ENCODE measurements around the gene SEMA5A. TPM values are rescaled to one million over a fixed set of nuclear protein-coding genes. Genes with fewer than 3 reads are reported as not detected.

SEMA5A gene
- total and polyA plus RNA-seq, 2 donors (not counting 1 experiment from before 2014, with no cell fraction given), result not detected

GRCh38 chr5:9470410-9470809 lies 75.5 kb downstream of the SEMA5A start:
- H3K9me3 Mint-ChIP-seq (ENCODE audit: insufficient read depth), result peaks cover 3% of the 10 kb centered on the region
- no peak for ATAC-seq (ENCODE audit: low read depth)
- ChIA-PET POLR2A (no interaction called here), CTCF (no interaction called here)
- Histone ChIP-seq H3K9me3 (ENCODE audit: control extremely low read depth in 1 of 3, control insufficient read depth in 2 of 3, insufficient read depth in 1 of 3, low read length in 2 of 3) (peaks cover 0 to 9% (median 0%) of the 10 kb centered on the region in 3 donors), H3K4me2 (replicated peaks; ENCODE audit: low read depth, low read length, poor library complexity, severe bottlenecking) (no peak overlapping the region), H3K27me3 (replicated peaks in 1 of 4; ENCODE audit: control extremely low read depth in 1 of 4, control insufficient read depth in 3 of 4, insufficient read depth in 4 of 4, low read length in 3 of 4) (no peaks in the 10 kb centered on the region), H3K79me2 (ENCODE audit: control insufficient read depth, insufficient read depth, low read length) (no peaks in the 10 kb centered on the region), H4K20me1 (ENCODE audit: control insufficient read depth, insufficient read depth, low read length, poor library complexity, severe bottlenecking) (no peaks in the 10 kb centered on the region), H3K4me1 (ENCODE audit: control insufficient read depth in 2 of 2, insufficient read depth in 2 of 2, low read length in 2 of 2) (no peaks in the 10 kb centered on the region), H2AFZ (ENCODE audit: insufficient read depth, low read depth, low read length, poor library complexity, severe bottlenecking) (no peak overlapping the region), H3K9ac (ENCODE audit: low read length) (no peak overlapping the region), H3K27ac (ENCODE audit: low read length in 2 of 2) (no peak overlapping the region), H3K4me3 (ENCODE audit: control extremely low read depth in 1 of 5, extremely low read depth in 1 of 5, insufficient read depth in 1 of 5, low read depth in 2 of 5, low read length in 4 of 5) (no peak overlapping the region), H3K36me3 (replicated peaks in 1 of 2; ENCODE audit: control extremely low read depth in 1 of 2, control insufficient read depth in 1 of 2, extremely low read depth in 1 of 2, insufficient read depth in 2 of 2, low read length in 1 of 2) (no peaks in the 10 kb centered on the region)
- no peak overlapping the region for H3K27ac Mint-ChIP-seq
- H3K4me1 Mint-ChIP-seq, result no peaks in the 10 kb centered on the region
- TF ChIP-seq CTCF (IDR thresholded peaks at IDR 0.05) (no peak), EZH2 (IDR thresholded peaks at IDR 0.05; ENCODE audit: borderline replicate concordance, insufficient read depth, low read depth, low read length, poor library complexity, severe bottlenecking) (no peak)
- H3K27me3 Mint-ChIP-seq, result no peaks in the 10 kb centered on the region
- no peak for DNase-seq
- intact Hi-C loops (cut with micrococcal nuclease), result no loop called here
- 100% methylated on average over 1 of the region's 1 CpG for WGBS (ENCODE audit: insufficient coverage)
- H3K4me3 Mint-ChIP-seq, result no peak overlapping the region

- CTCF ChIA-PET, result no interaction called here
- Histone ChIP-seq H3K27me3 (replicated peaks in 1 of 4; ENCODE audit: control extremely low read depth in 1 of 4, control insufficient read depth in 3 of 4, insufficient read depth in 4 of 4, low read length in 3 of 4) (no peaks in the 10 kb centered on the region), H3K27ac (ENCODE audit: low read length in 2 of 2) (no peak overlapping the region), H3K4me3 (ENCODE audit: control extremely low read depth in 1 of 5, extremely low read depth in 1 of 5, insufficient read depth in 1 of 5, low read depth in 2 of 5, low read length in 4 of 5) (no peak overlapping the region), H3K79me2 (ENCODE audit: control insufficient read depth, insufficient read depth, low read length) (no peaks in the 10 kb centered on the region), H4K20me1 (ENCODE audit: control insufficient read depth, insufficient read depth, low read length, poor library complexity, severe bottlenecking) (no peaks in the 10 kb centered on the region), H3K9ac (ENCODE audit: low read length) (no peak overlapping the region), H2AFZ (ENCODE audit: insufficient read depth, low read depth, low read length, poor library complexity, severe bottlenecking) (no peak overlapping the region), H3K4me1 (ENCODE audit: control insufficient read depth in 2 of 2, insufficient read depth in 2 of 2, low read length in 2 of 2) (no peaks in the 10 kb centered on the region), H3K4me2 (replicated peaks; ENCODE audit: low read depth, low read length, poor library complexity, severe bottlenecking) (no peak overlapping the region), H3K36me3 (replicated peaks in 1 of 2; ENCODE audit: control extremely low read depth in 1 of 2, control insufficient read depth in 1 of 2, extremely low read depth in 1 of 2, insufficient read depth in 2 of 2, low read length in 1 of 2) (no peaks in the 10 kb centered on the region), H3K9me3 (ENCODE audit: control extremely low read depth in 1 of 3, control insufficient read depth in 2 of 3, insufficient read depth in 1 of 3, low read length in 2 of 3) (peaks cover 0 to 7% (median 0%) of the 10 kb centered on the region in 3 donors)
- no peaks in the 10 kb centered on the region for H3K27me3 Mint-ChIP-seq
- 100% methylated on average over 2 of the region's 4 CpGs for WGBS (ENCODE audit: insufficient coverage)
- intact Hi-C loops (cut with micrococcal nuclease), result no loop called here
- POLR2A ChIA-PET, result no interaction called here
- H3K4me3 Mint-ChIP-seq, result no peak overlapping the region
- no peaks in the 10 kb centered on the region for H3K4me1 Mint-ChIP-seq
- no peak for ATAC-seq (ENCODE audit: low read depth)
- no peak overlapping the region for H3K27ac Mint-ChIP-seq
- H3K9me3 Mint-ChIP-seq (ENCODE audit: insufficient read depth), result no peaks in the 10 kb centered on the region
- TF ChIP-seq EZH2 (IDR thresholded peaks at IDR 0.05; ENCODE audit: borderline replicate concordance, insufficient read depth, low read depth, low read length, poor library complexity, severe bottlenecking), result no peak
- no peak for TF ChIP-seq CTCF (IDR thresholded peaks at IDR 0.05)
- no peak for DNase-seq
These were observed 77.9 kb downstream of the SEMA5A start for GRCh38 chr5:9468060-9468388.

Measured in B cell (primary cell).